GM19025 (cell line): ENCODE results near the gene LRRC4B.
"Not testable (repeated sequence)": the region's sequence is repeated elsewhere in the genome, so short reads cannot be mapped to it uniquely, and the experiment has no call there.

Source experiments
- ATAC-seq: cut with Tn5 transposase; IDR thresholded peaks from one replicate; pipeline ENCODE4 v1.9.1; 2021; ENCODE audit warnings: mild to moderate bottlenecking, low read depth, moderate library complexity; ENCODE audit not compliant: unreplicated experiment

LRRC4B gene

DNA sequence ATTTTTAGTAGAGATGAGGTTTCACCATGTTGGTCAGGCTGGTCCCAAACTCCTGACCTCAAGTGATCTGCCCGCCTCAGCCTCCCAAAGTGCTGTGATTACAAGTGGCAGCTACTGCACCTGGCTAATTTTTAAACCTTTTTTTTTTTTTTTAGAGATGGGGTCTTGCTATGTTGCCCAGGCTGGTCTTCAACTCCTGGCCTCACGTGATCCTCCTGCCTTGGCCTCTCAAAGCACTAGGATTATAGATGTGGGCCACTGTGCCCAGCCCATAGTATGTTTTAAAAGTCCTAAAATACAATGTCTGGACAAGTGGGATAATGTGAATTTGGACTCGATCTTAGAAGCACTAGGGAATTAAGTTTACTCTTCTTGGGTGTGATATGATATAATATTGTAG lies 8.5 kb upstream of the LRRC4B start:
- ATAC-seq = not testable (repeated sequence)

DNA sequence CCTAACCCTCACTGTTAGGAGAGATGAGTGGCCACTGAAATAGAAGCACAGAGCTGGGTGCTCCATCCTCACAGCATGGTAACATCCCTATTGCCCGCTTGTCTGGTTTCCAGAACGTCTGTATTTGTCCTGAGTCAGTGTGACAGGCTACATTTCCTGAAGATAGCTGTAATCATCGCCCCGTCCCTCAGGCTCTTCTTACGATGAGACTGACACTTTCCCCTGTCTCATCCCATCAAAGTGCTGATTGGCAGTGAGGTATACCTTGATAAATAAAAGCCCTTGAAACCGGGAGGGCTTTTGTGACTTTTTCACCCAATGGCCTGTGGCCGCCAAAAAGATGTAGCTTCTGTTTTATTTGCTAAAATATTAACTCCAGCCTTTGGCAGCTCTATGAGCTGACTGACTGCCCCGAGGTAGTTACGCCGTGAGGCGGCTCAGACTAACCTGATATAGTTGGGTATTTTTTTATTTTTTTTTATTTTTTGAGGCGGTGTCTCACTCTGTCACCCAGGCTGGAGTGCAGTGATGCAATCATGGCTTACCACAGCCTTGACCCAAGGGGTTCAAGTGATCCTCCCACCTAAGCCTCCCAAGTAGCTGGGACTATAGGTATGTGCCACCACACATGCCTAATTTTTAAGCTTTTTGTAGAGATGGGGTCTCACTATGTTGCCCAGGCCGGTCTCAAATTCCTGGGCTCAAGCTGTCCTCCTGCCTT lies 5.7 kb upstream of the LRRC4B start:
- ATAC-seq = no peak

- no peak for ATAC-seq
Measured at GRCh38 chr19:50570997-50571396, 2.8 kb upstream of the LRRC4B start.

DNA sequence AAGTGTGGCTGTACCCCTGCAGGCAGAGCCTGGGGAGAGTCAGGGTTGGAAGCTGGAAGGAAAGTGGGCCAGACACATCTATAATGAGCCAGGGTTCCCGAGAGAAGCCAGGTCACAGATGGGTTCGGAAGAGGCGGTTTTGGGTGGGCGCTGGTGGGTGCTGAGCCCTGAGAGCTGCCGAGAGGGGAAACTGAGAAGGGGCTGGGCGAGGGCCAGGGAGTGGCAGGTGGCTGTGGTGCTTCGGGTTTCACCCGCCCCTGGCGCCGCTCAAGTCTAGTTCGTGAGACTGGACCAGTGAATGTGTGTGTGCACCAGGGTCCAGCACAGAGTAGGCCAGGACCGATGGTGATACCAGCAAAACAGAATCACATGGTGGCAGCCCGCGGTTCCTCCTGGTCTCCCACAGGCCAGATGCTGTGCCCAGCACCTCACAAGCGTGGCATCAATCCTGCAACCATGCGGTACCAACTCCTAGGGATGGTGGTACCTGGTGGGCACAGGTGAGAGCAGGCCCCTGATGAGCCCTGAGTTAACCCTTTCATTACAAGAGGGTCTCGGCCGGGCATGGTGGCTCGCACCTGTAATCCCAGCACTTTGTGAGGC lies 1.8 kb upstream of the LRRC4B start:
- no peak for ATAC-seq

- ATAC-seq = no peak
Measured at GRCh38 chr19:50568728-50569698, 778 bp upstream of the LRRC4B start.

GRCh38 chr19:50567052-50567841 lies 988 bp downstream of the LRRC4B start:
- ATAC-seq = no peak

DNA sequence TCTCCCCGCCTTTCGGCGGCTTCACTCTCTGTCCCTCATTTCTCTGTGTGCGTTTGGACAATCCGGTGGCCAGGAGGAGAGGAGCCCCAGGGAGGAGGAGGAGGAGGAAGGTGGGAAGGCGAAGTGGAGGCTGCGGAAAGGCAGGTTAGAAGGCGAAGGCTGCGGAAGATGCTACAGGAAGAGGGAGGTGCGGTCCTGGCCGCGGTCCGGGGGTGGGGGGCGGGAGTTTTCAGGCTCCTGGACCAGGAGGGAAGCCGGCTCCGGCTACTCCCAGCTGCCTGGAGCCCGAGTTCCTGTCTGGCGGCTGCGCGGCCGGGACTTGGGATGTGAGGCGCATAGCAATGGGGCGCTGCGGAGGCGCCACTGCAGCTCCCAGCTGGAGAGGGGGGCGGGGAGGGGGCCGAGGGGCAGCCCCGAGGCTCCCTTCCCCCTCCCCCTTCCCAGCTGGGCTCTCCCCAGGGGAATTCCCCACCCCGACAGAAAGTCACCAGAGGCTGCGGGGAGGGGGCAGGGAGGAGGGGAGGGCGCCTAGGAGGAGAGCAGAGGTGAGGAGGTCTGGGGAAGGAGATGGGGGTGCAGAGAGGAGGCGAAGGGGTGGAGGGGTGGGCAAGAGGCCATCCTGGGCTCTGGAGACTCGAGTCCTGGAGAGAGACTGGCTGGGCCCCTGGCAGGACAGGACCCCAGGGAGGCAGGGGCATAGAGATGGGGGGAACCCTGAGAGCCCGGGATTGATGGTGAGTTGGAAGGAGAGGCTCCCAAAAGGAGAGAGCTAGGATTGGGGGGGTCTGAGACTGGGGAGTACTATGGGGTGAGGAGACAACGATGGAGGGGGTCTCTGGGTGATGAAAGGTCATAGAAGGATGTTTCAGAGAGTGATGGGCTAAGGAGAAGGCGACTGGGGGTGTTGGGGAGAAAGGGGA lies 2.0 kb downstream of the LRRC4B start:
- ATAC-seq = no peak

- ATAC-seq = no peak
Measured at GRCh38 chr19:50564229-50565105, 3.8 kb downstream of the LRRC4B start.

- no peak for ATAC-seq
Measured at GRCh38 chr19:50563597-50563996, 4.6 kb downstream of the LRRC4B start.

DNA sequence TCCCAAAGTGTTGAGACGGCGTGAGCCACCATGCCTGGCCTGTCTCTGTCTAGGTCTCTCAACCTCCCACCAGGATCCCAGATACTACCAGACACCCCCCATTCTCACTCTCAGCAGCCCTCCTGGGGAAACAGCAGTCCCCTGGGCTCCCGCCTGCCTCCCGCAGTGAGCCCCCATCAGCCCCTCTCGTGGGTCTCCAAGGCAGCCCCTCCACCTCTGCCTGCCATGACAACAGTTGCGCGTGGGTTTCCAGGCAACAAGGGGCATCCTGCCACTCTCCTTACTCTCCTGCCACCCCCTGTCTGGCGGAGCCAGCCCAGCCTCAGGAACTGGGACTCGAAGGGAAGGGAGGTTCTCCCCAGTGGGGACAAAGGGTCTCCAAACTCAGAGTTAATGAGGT lies 5.2 kb downstream of the LRRC4B start:
- ATAC-seq = no peak

DNA sequence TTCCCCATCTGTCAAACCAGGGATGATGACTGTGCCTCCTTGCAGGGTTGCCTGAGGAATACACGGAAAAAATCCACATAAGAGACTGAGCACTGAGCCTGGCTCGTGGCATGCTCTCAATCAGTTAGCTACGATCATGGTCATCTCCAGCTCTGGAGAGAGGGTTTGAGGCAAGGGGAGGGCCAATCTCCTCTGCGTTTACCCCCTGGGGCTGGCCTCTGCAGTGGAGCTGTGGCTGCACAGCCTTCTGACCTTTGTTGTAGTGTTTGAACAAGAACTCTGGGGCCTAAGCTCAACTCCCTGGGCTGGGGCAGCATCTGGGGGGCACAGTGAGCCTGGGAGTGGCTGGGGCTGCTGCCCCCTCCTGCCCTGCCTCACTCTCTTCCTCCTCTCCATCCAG lies 5.9 kb downstream of the LRRC4B start:
- ATAC-seq = no peak

DNA sequence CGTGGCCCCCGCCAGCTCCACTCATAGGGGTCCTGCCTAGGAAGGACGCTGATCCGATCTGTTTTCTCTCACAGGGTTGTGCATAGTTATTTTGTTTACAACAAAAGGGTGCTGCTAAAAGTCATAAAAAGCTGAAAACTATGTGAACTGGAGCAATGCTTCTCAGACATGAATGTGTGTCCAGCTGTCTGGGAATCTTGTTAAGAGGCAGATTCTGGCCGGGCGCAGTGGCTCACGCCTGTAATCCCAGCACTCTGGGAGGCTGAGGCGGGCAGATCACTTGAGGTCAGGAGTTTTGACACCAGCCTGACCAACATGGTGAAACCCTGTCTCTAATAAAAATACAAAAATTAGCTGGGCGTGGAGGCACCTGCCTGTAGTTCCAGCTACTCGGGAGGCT lies 8.6 kb downstream of the LRRC4B start:
- ATAC-seq = no peak

DNA sequence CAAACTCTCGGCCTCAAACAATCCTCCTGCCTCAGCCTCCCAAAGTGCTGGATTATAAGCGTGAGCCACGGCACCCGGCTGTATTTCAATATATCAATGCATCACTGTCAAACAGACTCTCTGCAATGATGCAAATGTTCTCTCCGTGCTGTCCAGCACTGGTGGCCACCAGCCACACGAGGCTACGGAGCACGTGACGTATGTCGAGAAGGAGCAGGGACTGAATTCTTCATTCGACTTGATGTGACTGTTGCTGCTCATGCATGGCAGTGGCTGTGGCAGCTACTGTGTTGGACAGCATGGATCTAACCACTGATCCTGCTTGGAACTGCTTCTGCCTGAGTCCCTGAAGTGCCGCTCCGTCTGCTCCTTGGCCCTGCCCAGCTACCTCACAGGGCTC lies 9.8 kb downstream of the LRRC4B start:
- no peak for ATAC-seq

- ATAC-seq = no peak
Measured at GRCh38 chr19:50558039-50558438, 10.2 kb downstream of the LRRC4B start.

DNA sequence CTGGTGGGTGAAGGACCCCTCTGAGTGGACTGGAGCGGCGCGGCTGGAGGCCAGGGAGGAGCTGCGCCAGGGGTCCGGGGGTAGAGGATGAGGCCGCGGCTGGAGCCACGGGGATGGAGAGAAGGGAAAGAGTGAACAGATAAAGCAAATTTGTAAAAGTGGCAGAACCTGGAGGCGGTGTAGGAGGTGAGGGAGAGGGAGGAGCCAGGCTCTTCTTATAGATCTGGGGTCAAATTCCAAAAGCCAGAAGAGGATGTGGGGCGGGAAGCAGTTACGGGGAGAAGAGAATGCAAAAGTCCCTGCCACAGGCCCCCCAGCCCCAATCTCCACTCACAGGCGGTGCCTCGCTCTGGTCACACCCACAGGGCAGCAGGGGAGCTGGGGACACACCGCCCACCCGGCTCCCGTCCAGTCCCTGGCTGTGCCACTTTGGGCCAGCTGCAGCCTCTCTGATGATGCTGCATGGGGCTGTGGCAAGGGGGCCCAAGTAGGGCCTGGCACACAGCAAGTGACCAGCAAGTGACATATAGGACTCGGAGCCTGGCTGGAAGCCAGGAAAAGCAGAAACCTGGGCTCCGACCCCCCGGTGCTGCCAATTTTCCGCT lies 11.1 kb downstream of the LRRC4B start:
- ATAC-seq = no peak

GRCh38 chr19:50556282-50557008 lies 11.8 kb downstream of the LRRC4B start:
- no peak for ATAC-seq

DNA sequence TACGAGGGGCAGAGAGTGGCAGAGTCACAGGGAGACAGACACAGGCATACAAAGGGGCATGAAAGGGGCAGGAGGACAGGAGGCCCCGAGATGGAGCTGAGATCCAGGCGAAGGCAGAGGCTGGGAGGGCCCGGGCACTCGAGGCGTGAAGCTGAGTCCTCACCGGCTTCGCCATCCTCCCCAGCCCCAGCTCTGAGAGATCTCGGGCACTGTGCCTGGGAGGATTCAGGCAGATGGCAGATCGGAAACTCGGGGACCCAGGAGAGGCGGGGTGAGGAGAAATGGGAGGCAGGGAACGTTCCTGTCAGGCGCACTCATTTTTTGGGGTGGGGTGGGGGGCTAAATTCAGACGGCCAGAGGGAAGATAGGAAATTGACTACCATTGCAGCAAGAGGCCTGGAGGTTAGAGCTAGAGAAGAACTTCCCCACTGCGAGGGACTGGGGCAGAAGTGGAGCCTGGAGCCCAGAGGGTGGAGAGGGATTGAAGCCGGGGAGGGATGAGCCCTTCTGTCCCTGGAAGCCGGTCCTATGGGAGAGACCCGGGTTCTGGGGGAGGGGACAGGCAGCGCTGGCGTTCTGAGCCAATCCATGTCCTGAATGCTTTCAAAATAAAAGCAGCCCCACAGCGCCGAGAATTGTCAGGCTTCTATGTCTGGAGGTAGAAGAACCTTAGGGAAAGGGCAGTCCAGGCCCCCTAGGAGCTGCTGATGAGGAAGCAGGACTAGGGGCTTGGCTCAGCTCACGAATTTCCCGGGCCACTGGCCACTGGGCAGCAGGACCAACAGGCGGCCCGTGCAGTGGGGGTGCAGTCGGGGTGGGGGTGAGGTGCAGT lies 12.6 kb downstream of the LRRC4B start:
- no peak for ATAC-seq
